ENCODE data around the gene HSPA1B. TPM values are rescaled to one million over a fixed set of nuclear protein-coding genes. Genes with fewer than 3 reads are reported as not detected.
A peak's percentile ranks its signal among the peaks of the same experiment; 100 is the strongest.
"Not testable (repeated sequence)": the region's sequence is repeated elsewhere in the genome, so short reads cannot be mapped to it uniquely, and the experiment has no call there.

Gene HSPA1B
- total RNA-seq, 1 donor from 2014 or later: 58.4 TPM

- DNase-seq (ENCODE audit: low read depth): no peak
- no peak overlapping the region for H3K4me3 ChIP-seq (ENCODE audit: low read depth, low read length)
- no peak for TF ChIP-seq CTCF (conservative IDR thresholded peaks at IDR 0.05; ENCODE audit: low read depth, low read length)
Observed at GRCh38 chr6:31819871-31820299, 7.7 kb upstream of the HSPA1B start.

- H3K4me3 ChIP-seq (ENCODE audit: low read depth, low read length); DNase-seq (ENCODE audit: low read depth): not testable (repeated sequence)
Observed at GRCh38 chr6:31820399-31820798, 7.1 kb upstream of the HSPA1B start.

GRCh38 chr6:31821301-31822035 lies 6.1 kb upstream of the HSPA1B start:
- TF ChIP-seq CTCF (conservative IDR thresholded peaks at IDR 0.05; ENCODE audit: low read depth, low read length): no peak
- H3K4me3 ChIP-seq (ENCODE audit: low read depth, low read length): peak overlapping the region; percentile 68

GRCh38 chr6:31822036-31822821 lies 5.3 kb upstream of the HSPA1B start:
- no peak for DNase-seq (ENCODE audit: low read depth)
- TF ChIP-seq CTCF (conservative IDR thresholded peaks at IDR 0.05; ENCODE audit: low read depth, low read length): no peak
- H3K4me3 ChIP-seq (ENCODE audit: low read depth, low read length): peak overlapping the region; percentile 68

More at GRCh38 chr6:31821301-31822035, 6.1 kb upstream of the HSPA1B start:
- no peak for DNase-seq (ENCODE audit: low read depth)

GRCh38 chr6:31823592-31824196 lies 3.8 kb upstream of the HSPA1B start:
- DNase-seq (ENCODE audit: low read depth); H3K4me3 ChIP-seq (ENCODE audit: low read depth, low read length): not testable (repeated sequence)

GRCh38 chr6:31825553-31825952 lies 2.0 kb upstream of the HSPA1B start:
- TF ChIP-seq CTCF (conservative IDR thresholded peaks at IDR 0.05; ENCODE audit: low read depth, low read length): no peak
- no peak overlapping the region for H3K4me3 ChIP-seq (ENCODE audit: low read depth, low read length)
- no peak for DNase-seq (ENCODE audit: low read depth)

GRCh38 chr6:31826793-31827285 lies 699 bp upstream of the HSPA1B start:
- peak overlapping the region; percentile 54 for H3K4me3 ChIP-seq (ENCODE audit: low read depth, low read length)
- no peak for DNase-seq (ENCODE audit: low read depth)
- no peak for TF ChIP-seq CTCF (conservative IDR thresholded peaks at IDR 0.05; ENCODE audit: low read depth, low read length)

Measured in epithelial cell of proximal tubule (primary cell).